GM19351 (cell line): Measurements from ENCODE around the gene PRKAB1.

ENCODE experiments used
- ATAC-seq: cut with Tn5 transposase; IDR thresholded peaks from one replicate; pipeline ENCODE4 v1.9.1; 2021; ENCODE audit warnings: mild to moderate bottlenecking, moderate library complexity; ENCODE audit not compliant: unreplicated experiment

PRKAB1 gene

GRCh38 chr12:119710374-119710964 is 42.5 kb downstream of the PRKAB1 start:
- no peak for ATAC-seq

- no peak for ATAC-seq
Measured at GRCh38 chr12:119710965-119711551, 43.1 kb downstream of the PRKAB1 start.

GRCh38 chr12:119711693-119712092 is 43.8 kb downstream of the PRKAB1 start:
- ATAC-seq = no peak

- ATAC-seq = no peak
Measured at GRCh38 chr12:119712721-119713120, 44.8 kb downstream of the PRKAB1 start.

- no peak for ATAC-seq
Measured at GRCh38 chr12:119713551-119714031, 45.7 kb downstream of the PRKAB1 start.

GRCh38 chr12:119714614-119715267 is 46.8 kb downstream of the PRKAB1 start:
- ATAC-seq = no peak

- no peak for ATAC-seq
Measured at GRCh38 chr12:119715268-119715620, 47.3 kb downstream of the PRKAB1 start.

GRCh38 chr12:119718141-119718540 is 50.2 kb downstream of the PRKAB1 start:
- no peak for ATAC-seq

GRCh38 chr12:119720349-119720748 is 52.4 kb downstream of the PRKAB1 start:
- no peak for ATAC-seq

- no peak for ATAC-seq
Measured at GRCh38 chr12:119721306-119721705, 53.4 kb downstream of the PRKAB1 start.

- ATAC-seq = no peak
Measured at GRCh38 chr12:119725523-119725922, 57.6 kb downstream of the PRKAB1 start.

GRCh38 chr12:119727600-119728443 is 59.9 kb downstream of the PRKAB1 start:
- ATAC-seq = no peak

GRCh38 chr12:119728444-119728745 is 60.5 kb downstream of the PRKAB1 start:
- ATAC-seq = no peak

- ATAC-seq = no peak
Measured at GRCh38 chr12:119729871-119730270, 61.9 kb downstream of the PRKAB1 start.

GRCh38 chr12:119730381-119730780 is 62.4 kb downstream of the PRKAB1 start:
- no peak for ATAC-seq
